ENCODE results near the gene KLHL30. TPM values are rescaled to one million over a fixed set of nuclear protein-coding genes. Genes with fewer than 3 reads are reported as not detected.

The KLHL30 gene
- total RNA-seq, 2 experiments from 2014 or later, result not detected

DNA sequence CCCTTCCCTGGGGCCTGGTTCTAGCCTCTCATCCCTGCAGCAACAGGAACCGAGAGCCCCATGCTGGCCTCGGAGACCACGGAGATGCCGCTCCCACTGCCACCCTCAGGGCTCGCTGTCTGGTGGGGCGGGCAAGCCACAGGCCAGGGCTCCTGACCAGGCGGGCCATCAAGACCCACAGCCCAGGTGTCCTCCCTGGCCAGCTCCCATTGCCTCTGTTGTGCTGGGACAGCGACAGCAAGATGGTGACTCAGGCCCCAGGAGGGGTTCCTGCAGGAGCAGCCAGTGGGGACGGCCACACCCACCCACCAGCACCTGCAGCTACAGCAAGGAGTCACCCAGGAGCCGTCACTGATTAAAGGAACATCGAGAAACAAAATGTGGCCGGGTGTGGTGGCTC is 7.4 kb downstream of the KLHL30 start:
- POLR2A ChIA-PET, result no interaction called here
- no peaks in the 10 kb centered on the region for H3K36me3 Mint-ChIP-seq (ENCODE audit: low read depth)
- H3K4me3 Mint-ChIP-seq, result no peak overlapping the region
- no peak for DNase-seq
- H3K27ac Mint-ChIP-seq, result no peak overlapping the region
- no peaks in the 10 kb centered on the region for H3K27me3 Mint-ChIP-seq
- no peaks in the 10 kb centered on the region for H3K9me3 Mint-ChIP-seq
- CTCF ChIA-PET, result interaction anchor here (1.1 kb wide), 1 partner anchor 11 kb away, joined by 3 read pairs; no protein-coding TSS in a partner anchor
- peaks cover 3% of the 10 kb centered on the region for H3K4me1 Mint-ChIP-seq

DNA sequence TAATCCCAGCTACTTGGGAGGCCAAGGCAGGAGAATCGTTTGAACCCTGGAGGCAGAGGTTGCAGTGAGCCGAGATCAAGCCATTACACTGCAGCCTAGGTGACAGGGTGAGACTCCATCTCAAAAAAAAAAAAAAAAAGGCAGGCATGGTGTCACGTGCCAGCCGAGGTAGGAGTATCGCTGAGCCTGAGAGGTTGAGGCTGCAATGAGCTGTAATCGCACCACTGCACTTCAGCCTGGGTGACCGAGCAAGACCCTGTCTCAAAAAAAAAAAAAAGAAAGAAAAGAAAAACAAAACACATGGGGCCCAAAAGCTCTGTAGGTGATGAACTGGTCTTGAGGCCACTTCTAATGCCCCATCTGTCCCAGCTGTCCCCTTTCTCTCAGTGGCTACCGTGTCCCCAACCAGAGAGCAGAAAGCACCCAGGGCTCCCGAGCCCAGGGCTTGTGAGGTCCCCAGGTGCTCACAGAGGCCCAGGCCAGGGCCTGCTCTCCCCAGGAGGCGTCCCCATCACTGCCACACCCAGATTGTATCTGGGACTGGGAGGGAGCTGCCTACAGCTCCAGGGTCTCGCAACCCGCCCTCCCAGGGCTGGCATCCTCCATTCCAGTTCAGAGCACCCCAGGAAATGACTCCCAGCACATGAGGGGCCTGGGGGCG is 8.5 kb downstream of the KLHL30 start:
- no peaks in the 10 kb centered on the region for H3K27me3 Mint-ChIP-seq
- POLR2A ChIA-PET, result interaction anchor here (0.7 kb wide), 1 partner anchor 23 kb away, joined by 4 read pairs; no protein-coding TSS in a partner anchor
- CTCF ChIA-PET, result interaction anchor here (0.7 kb wide), 1 partner anchor 729 kb away, joined by 4 read pairs; no protein-coding TSS in a partner anchor

DNA sequence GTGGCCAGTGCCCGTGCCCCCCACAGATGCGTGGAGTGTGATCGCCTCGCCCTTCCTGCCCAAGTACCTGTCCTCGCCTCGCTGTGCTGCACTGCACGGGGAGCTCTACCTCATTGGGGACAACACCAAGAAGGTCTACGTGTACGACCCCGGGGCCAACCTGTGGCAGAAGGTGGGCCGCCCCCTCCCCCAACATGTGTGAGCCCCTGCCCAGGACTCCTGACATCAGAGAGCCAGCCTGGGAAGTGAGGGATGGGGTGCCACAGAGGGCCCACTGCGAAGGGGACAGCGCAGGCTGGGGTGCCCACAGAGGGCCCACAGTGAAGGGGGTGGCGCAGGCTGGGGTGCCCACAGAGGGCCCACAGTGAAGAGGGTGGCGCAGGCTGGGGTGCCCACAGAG is 10.5 kb downstream of the KLHL30 start:
- Mint-ChIP-seq H3K36me3 (ENCODE audit: low read depth) (no peaks in the 10 kb centered on the region), H3K4me3 (no peak overlapping the region), H3K4me1 (no peaks in the 10 kb centered on the region), H3K27ac (no peak overlapping the region), H3K27me3 (no peaks in the 10 kb centered on the region), H3K9me3 (no peaks in the 10 kb centered on the region)
- POLR2A ChIA-PET, result no interaction called here
- CTCF ChIA-PET, result no interaction called here
- DNase-seq, result no peak

More for the DNA sequence above, 8.5 kb downstream of the KLHL30 start:
- Mint-ChIP-seq H3K27ac (no peak overlapping the region), H3K4me1 (no peaks in the 10 kb centered on the region), H3K9me3 (no peaks in the 10 kb centered on the region), H3K36me3 (ENCODE audit: low read depth) (no peaks in the 10 kb centered on the region), H3K4me3 (no peak overlapping the region)
- no peak for DNase-seq

DNA sequence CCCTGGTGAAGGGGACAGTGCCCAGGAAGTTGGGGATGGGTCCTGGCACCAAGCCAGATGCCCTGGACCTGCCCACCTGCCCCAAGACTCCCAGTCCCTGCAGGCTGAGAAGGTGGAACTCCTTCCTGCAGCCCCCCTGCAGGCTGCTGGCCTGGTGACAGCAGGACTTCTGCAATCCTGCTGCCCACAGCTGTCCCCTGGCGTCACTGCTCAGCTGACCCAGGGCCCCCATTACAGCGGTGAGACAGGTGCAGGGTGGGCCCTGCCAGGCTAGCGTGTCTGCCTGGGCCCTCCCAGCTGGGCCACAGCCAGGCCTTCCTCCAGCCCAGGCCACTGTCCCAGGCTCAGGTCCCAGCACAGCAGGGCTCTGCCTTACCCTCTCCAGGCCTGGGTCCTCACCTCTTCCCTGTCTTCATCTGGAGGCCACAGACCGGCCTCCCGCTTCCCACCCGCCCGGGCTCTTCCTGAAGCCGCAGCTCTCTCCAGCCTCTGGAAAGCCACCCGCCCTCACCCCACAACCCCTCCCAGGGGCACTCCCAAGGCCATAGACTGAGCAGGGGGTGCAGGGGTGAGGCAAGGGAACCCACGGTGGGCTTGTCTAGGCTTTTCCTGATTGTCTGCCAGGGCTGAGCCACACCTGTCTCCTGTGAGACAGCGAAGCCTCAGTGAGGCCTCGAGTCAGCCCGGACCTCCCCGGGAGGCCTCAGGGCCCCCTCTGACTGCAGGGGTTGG is 11.5 kb downstream of the KLHL30 start:
- Mint-ChIP-seq H3K9me3 (no peaks in the 10 kb centered on the region), H3K4me1 (no peaks in the 10 kb centered on the region), H3K36me3 (ENCODE audit: low read depth) (no peaks in the 10 kb centered on the region), H3K27ac (no peak overlapping the region), H3K4me3 (no peak overlapping the region), H3K27me3 (no peaks in the 10 kb centered on the region)
- POLR2A ChIA-PET, result no interaction called here
- CTCF ChIA-PET, result no interaction called here
- DNase-seq, result no peak

DNA sequence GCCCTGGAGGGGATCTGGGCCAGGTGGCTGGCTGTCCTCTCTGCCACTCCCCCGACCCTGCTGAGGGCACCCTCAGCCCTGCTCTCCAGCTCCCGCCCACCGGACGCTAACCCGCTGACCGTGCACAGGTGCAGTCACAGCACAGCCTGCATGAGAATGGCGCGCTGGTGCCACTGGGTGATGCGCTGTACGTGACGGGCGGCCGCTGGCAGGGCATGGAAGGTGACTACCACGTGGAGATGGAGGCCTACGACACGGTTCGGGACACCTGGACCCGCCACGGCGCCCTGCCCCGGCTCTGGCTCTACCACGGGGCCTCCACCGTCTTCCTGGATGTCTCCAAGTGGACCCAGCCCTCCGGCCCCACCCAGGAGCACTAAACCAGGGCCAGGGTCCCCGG is 12.2 kb downstream of the KLHL30 start:
- Mint-ChIP-seq H3K4me1 (no peaks in the 10 kb centered on the region), H3K27me3 (no peaks in the 10 kb centered on the region), H3K36me3 (ENCODE audit: low read depth) (no peaks in the 10 kb centered on the region), H3K9me3 (no peaks in the 10 kb centered on the region), H3K4me3 (no peak overlapping the region), H3K27ac (no peak overlapping the region)
- ChIA-PET POLR2A (no interaction called here), CTCF (interaction anchor here (1.4 kb wide), 1 partner anchor 9 kb away, joined by 3 read pairs; no protein-coding TSS in a partner anchor)
- no peak for DNase-seq

DNA sequence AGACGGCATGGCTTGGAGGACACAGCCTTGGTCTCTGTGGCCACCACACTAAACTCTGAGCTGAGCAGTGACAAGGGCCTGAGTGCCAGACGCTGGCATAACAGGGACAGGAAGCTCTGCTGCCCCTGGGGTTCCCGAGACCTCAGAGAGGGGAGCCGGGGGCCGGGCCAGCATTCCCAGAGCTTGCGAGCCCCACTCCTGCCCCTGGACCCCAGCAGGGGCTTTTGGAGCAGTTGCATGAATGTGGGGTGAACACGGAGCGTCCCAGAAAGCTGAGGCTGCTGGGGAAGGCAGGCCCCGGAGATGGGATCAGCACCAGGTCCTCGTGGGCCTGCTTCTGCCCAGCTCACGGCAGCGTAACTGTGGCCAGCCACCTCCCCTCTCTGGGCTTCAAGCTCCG is 12.7 kb downstream of the KLHL30 start:
- Mint-ChIP-seq H3K4me3 (no peak overlapping the region), H3K4me1 (no peaks in the 10 kb centered on the region), H3K9me3 (no peaks in the 10 kb centered on the region), H3K27ac (no peak overlapping the region), H3K36me3 (ENCODE audit: low read depth) (no peaks in the 10 kb centered on the region), H3K27me3 (no peaks in the 10 kb centered on the region)
- CTCF ChIA-PET, result interaction anchor here (1.4 kb wide), 1 partner anchor 9 kb away, joined by 3 read pairs; no protein-coding TSS in a partner anchor
- POLR2A ChIA-PET, result no interaction called here
- no peak for DNase-seq

DNA sequence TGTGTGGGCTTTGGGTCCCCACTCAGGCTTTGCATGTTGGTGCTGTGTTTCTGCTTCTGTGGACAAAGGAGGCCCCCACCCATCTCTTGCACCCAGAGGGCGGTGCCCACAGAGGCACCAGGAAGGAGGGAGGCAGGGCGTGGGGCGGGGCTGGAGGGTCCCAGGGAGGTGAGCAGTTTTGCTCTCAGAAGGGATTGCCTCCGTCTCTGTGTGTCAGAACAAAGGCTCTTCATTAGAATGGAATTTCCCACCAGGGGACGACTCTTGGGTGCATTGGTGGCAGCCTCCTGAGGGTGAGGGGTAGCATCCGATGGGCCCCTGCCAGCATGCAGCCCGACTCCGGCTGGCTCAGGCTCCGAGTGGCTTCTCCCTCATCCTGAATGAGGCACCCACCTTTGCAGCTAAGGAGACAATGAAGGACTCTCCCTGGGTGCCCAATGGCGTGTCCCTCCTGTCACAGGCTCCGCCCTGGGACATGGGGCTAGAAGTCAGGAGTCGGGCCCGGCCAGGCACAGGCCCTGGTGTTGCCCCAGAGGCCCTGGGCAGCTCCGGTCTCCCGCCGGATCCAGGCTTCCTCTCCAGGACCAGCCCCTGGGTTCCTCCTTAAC is 13.3 kb downstream of the KLHL30 start:
- H3K4me3 Mint-ChIP-seq, result no peak overlapping the region
- no peak for DNase-seq
- no peaks in the 10 kb centered on the region for H3K9me3 Mint-ChIP-seq
- H3K4me1 Mint-ChIP-seq, result no peaks in the 10 kb centered on the region
- CTCF ChIA-PET, result interaction anchor here (1.4 kb wide), 1 partner anchor 10 kb away, joined by 3 read pairs; no protein-coding TSS in a partner anchor
- H3K27me3 Mint-ChIP-seq, result no peaks in the 10 kb centered on the region
- H3K27ac Mint-ChIP-seq, result no peak overlapping the region
- POLR2A ChIA-PET, result no interaction called here
- no peaks in the 10 kb centered on the region for H3K36me3 Mint-ChIP-seq (ENCODE audit: low read depth)

DNA sequence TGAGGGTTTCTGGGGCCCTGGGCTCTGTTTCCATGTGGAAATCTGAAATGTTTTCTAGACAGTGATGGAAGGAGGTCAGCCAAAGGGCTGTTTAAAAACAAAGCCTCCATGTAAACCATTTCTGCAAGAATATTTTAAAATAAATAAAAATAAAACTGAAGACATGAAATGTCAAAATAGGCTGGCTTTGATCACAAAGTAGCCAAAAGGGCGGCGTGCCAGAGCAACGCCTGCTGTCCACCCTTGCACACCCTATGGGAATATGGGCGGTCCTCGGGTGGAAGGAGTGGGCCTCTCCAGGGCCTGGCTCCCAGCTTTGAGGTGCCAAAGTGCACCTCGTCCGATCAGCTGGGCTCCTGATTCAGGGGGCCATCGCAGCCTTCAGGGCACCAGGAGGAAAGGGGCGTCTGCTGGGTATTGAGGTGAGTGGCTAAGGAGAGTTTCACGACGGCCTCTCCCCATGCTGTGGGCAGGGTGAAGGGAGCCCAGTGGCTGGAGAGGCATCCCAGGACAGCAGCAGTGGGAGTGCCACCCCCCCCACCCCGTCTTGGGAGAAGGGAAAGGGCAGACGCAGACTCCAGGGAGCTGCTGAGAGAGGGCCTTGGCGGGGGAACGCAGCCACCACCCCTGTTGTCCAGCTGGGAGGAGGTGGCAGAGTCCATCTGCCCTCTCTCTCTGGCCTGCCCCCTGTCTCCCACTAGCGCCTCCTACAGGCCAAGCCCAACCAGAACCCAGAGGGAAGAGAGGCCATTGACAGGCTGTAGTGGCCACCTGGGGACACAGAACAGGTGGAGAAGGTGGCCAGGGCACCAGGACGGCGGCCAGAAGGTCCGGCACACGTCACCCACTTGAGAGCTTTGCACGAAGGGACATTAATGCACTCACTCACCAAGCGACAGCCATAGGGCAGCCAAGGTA is 14.6 kb downstream of the KLHL30 start:
- H3K36me3 Mint-ChIP-seq (ENCODE audit: low read depth), result no peaks in the 10 kb centered on the region
- CTCF ChIA-PET, result interaction anchor here (0.7 kb wide), 1 partner anchor 9 kb away, joined by 3 read pairs; no protein-coding TSS in a partner anchor

DNA sequence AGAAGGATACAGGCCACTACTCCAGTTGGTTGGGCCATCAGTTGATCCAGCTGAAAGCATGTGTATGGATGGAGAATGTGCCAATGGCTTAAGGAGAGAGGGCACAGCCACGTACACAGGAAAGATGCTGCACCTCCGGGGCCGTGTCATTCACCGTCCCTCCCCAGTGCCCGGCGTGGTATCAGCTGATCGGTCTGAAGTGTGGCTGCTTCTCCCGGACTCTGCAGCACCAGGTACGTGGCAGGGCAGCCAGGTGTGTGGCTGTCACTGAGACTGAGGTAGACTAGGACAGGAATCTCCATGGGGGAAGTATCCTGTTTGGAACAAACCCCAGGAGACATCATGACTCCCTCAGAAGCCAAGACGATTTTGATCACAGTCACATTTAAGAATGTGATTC is 16.1 kb downstream of the KLHL30 start:
- peaks cover 4% of the 10 kb centered on the region for H3K27me3 Mint-ChIP-seq
- H3K36me3 Mint-ChIP-seq (ENCODE audit: low read depth), result no peaks in the 10 kb centered on the region
- H3K27ac Mint-ChIP-seq, result no peak overlapping the region
- no peak overlapping the region for H3K4me3 Mint-ChIP-seq
- ChIA-PET POLR2A (no interaction called here), CTCF (no interaction called here)
- DNase-seq, result no peak
- H3K4me1 Mint-ChIP-seq, result peaks cover 4% of the 10 kb centered on the region
- no peaks in the 10 kb centered on the region for H3K9me3 Mint-ChIP-seq

More for the DNA sequence above, 14.6 kb downstream of the KLHL30 start:
- H3K4me3 Mint-ChIP-seq, result no peak overlapping the region
- H3K27me3 Mint-ChIP-seq, result no peaks in the 10 kb centered on the region
- H3K4me1 Mint-ChIP-seq, result no peaks in the 10 kb centered on the region
- no peak for DNase-seq
- H3K27ac Mint-ChIP-seq, result no peak overlapping the region
- no peaks in the 10 kb centered on the region for H3K9me3 Mint-ChIP-seq
- POLR2A ChIA-PET, result no interaction called here

- H3K27me3 Mint-ChIP-seq, result peaks cover 8% of the 10 kb centered on the region
- POLR2A ChIA-PET, result no interaction called here
Measured at GRCh38 chr2:238155051-238155760, 16.7 kb downstream of the KLHL30 start.

GRCh38 chr2:238155761-238156694 is 17.6 kb downstream of the KLHL30 start:
- no peak for DNase-seq
- peaks cover 11% of the 10 kb centered on the region for H3K27me3 Mint-ChIP-seq
- peaks cover 6% of the 10 kb centered on the region for H3K4me1 Mint-ChIP-seq
- H3K27ac Mint-ChIP-seq, result no peak overlapping the region
- H3K9me3 Mint-ChIP-seq, result no peaks in the 10 kb centered on the region
- no peak overlapping the region for H3K4me3 Mint-ChIP-seq
- ChIA-PET CTCF (no interaction called here), POLR2A (no interaction called here)
- no peaks in the 10 kb centered on the region for H3K36me3 Mint-ChIP-seq (ENCODE audit: low read depth)

More at GRCh38 chr2:238155051-238155760, 16.7 kb downstream of the KLHL30 start:
- no peak overlapping the region for H3K27ac Mint-ChIP-seq
- CTCF ChIA-PET, result no interaction called here
- no peak overlapping the region for H3K4me3 Mint-ChIP-seq
- no peak for DNase-seq
- H3K36me3 Mint-ChIP-seq (ENCODE audit: low read depth), result no peaks in the 10 kb centered on the region
- H3K4me1 Mint-ChIP-seq, result peaks cover 5% of the 10 kb centered on the region
- no peaks in the 10 kb centered on the region for H3K9me3 Mint-ChIP-seq

All from activated CD4-positive, alpha-beta T cell treated with anti-CD3 and anti-CD28 coated beads, Interleukin-2, amount 10 ng/mL, durations not matched to agents 7 days and 5 days (primary cell).